Stimulated activated naive CD8-positive, alpha-beta T cell treated with anti-CD3 and anti-CD28 coated beads, Interleukin-15, Interleukin-2, amounts not matched to agents 100 ng/mL and 50 ng/mL, for 24 hours (primary cell): ENCODE data around the gene ARRB1.

Source experiments
- H3K27ac Mint-ChIP-seq: one replicate; pipeline ENCODE4 v1.8.0; 2021; ENCODE audit warnings: mild to moderate bottlenecking, mixed read lengths
- H3K27me3 Mint-ChIP-seq: one replicate; pipeline ENCODE4 v1.8.0; 2021; ENCODE audit warnings: mixed read lengths
- H3K36me3 Mint-ChIP-seq: one replicate; pipeline ENCODE4 v1.8.0; 2021; ENCODE audit warnings: low read depth, mixed read lengths
- H3K4me1 Mint-ChIP-seq: one replicate; pipeline ENCODE4 v1.8.0; 2021; ENCODE audit warnings: low read depth, mixed read lengths
- H3K4me3 Mint-ChIP-seq: one replicate; pipeline ENCODE4 v1.8.0; 2021; ENCODE audit warnings: mild to moderate bottlenecking, mixed read lengths
- H3K9me3 Mint-ChIP-seq: one replicate; pipeline ENCODE4 v1.8.0; 2021; ENCODE audit warnings: mixed read lengths

ARRB1 gene

GRCh38 chr11:75263944-75264349 lies 87.5 kb downstream of the ARRB1 start:
- no peak overlapping the region for H3K4me3 Mint-ChIP-seq
- H3K9me3 Mint-ChIP-seq, result no peaks in the 10 kb centered on the region
- H3K27me3 Mint-ChIP-seq, result no peaks in the 10 kb centered on the region
- peaks cover 42% of the 10 kb centered on the region for H3K4me1 Mint-ChIP-seq
- H3K36me3 Mint-ChIP-seq, result peaks cover 4% of the 10 kb centered on the region
- no peak overlapping the region for H3K27ac Mint-ChIP-seq

GRCh38 chr11:75262961-75263852 lies 88.3 kb downstream of the ARRB1 start:
- no peak overlapping the region for H3K27ac Mint-ChIP-seq
- peaks cover 4% of the 10 kb centered on the region for H3K36me3 Mint-ChIP-seq
- H3K4me1 Mint-ChIP-seq, result peaks cover 42% of the 10 kb centered on the region

GRCh38 chr11:75262436-75262835 lies 89.0 kb downstream of the ARRB1 start:
- H3K4me3 Mint-ChIP-seq, result no peak overlapping the region
- H3K36me3 Mint-ChIP-seq, result no peaks in the 10 kb centered on the region
- peaks cover 42% of the 10 kb centered on the region for H3K4me1 Mint-ChIP-seq
- H3K27ac Mint-ChIP-seq, result no peak overlapping the region
- H3K27me3 Mint-ChIP-seq, result no peaks in the 10 kb centered on the region
- no peaks in the 10 kb centered on the region for H3K9me3 Mint-ChIP-seq

More at GRCh38 chr11:75262961-75263852, 88.3 kb downstream of the ARRB1 start:
- Mint-ChIP-seq H3K9me3 (no peaks in the 10 kb centered on the region), H3K27me3 (no peaks in the 10 kb centered on the region), H3K4me3 (no peak overlapping the region)

- no peaks in the 10 kb centered on the region for H3K27me3 Mint-ChIP-seq
- peaks cover 42% of the 10 kb centered on the region for H3K4me1 Mint-ChIP-seq
- no peak overlapping the region for H3K27ac Mint-ChIP-seq
- no peak overlapping the region for H3K4me3 Mint-ChIP-seq
- no peaks in the 10 kb centered on the region for H3K9me3 Mint-ChIP-seq
- no peaks in the 10 kb centered on the region for H3K36me3 Mint-ChIP-seq
Observed at GRCh38 chr11:75261902-75262361, 89.5 kb downstream of the ARRB1 start.

- no peak overlapping the region for H3K4me3 Mint-ChIP-seq
Observed at GRCh38 chr11:75260396-75261170, 90.9 kb downstream of the ARRB1 start.

GRCh38 chr11:75254326-75254725 lies 97.1 kb downstream of the ARRB1 start:
- no peaks in the 10 kb centered on the region for H3K4me1 Mint-ChIP-seq
- H3K27ac Mint-ChIP-seq, result no peak overlapping the region
- H3K4me3 Mint-ChIP-seq, result no peak overlapping the region
- peaks cover 5% of the 10 kb centered on the region for H3K27me3 Mint-ChIP-seq
- no peaks in the 10 kb centered on the region for H3K36me3 Mint-ChIP-seq
- H3K9me3 Mint-ChIP-seq, result no peaks in the 10 kb centered on the region

More at GRCh38 chr11:75260396-75261170, 90.9 kb downstream of the ARRB1 start:
- Mint-ChIP-seq H3K27ac (no peak overlapping the region), H3K27me3 (no peaks in the 10 kb centered on the region), H3K36me3 (no peaks in the 10 kb centered on the region), H3K4me1 (peaks cover 42% of the 10 kb centered on the region), H3K9me3 (no peaks in the 10 kb centered on the region)

GRCh38 chr11:75249704-75250103 lies 101.8 kb downstream of the ARRB1 start:
- no peak overlapping the region for H3K27ac Mint-ChIP-seq
- peaks cover 5% of the 10 kb centered on the region for H3K27me3 Mint-ChIP-seq
- no peaks in the 10 kb centered on the region for H3K4me1 Mint-ChIP-seq
- no peak overlapping the region for H3K4me3 Mint-ChIP-seq
- H3K36me3 Mint-ChIP-seq, result no peaks in the 10 kb centered on the region
- H3K9me3 Mint-ChIP-seq, result no peaks in the 10 kb centered on the region

GRCh38 chr11:75248924-75249256 lies 102.6 kb downstream of the ARRB1 start:
- Mint-ChIP-seq H3K4me1 (no peaks in the 10 kb centered on the region), H3K9me3 (no peaks in the 10 kb centered on the region), H3K4me3 (no peak overlapping the region), H3K36me3 (no peaks in the 10 kb centered on the region), H3K27me3 (peaks cover 8% of the 10 kb centered on the region), H3K27ac (no peak overlapping the region)

- Mint-ChIP-seq H3K27me3 (peaks cover 27% of the 10 kb centered on the region), H3K4me3 (no peak overlapping the region), H3K36me3 (no peaks in the 10 kb centered on the region), H3K4me1 (peaks cover 5% of the 10 kb centered on the region), H3K9me3 (no peaks in the 10 kb centered on the region), H3K27ac (no peak overlapping the region)
Observed at GRCh38 chr11:75246671-75247350, 104.7 kb downstream of the ARRB1 start.

GRCh38 chr11:75246006-75246670 lies 105.3 kb downstream of the ARRB1 start:
- Mint-ChIP-seq H3K36me3 (no peaks in the 10 kb centered on the region), H3K27me3 (peaks cover 27% of the 10 kb centered on the region), H3K4me3 (no peak overlapping the region), H3K4me1 (peaks cover 5% of the 10 kb centered on the region), H3K9me3 (no peaks in the 10 kb centered on the region), H3K27ac (no peak overlapping the region)

GRCh38 chr11:75245356-75246005 lies 106.0 kb downstream of the ARRB1 start:
- Mint-ChIP-seq H3K4me1 (peaks cover 5% of the 10 kb centered on the region), H3K4me3 (no peak overlapping the region), H3K27ac (no peak overlapping the region)

GRCh38 chr11:75244052-75244814 lies 107.2 kb downstream of the ARRB1 start:
- Mint-ChIP-seq H3K9me3 (no peaks in the 10 kb centered on the region), H3K4me3 (no peak overlapping the region), H3K4me1 (peaks cover 13% of the 10 kb centered on the region), H3K27ac (no peak overlapping the region), H3K27me3 (peaks cover 29% of the 10 kb centered on the region), H3K36me3 (no peaks in the 10 kb centered on the region)

More at GRCh38 chr11:75245356-75246005, 106.0 kb downstream of the ARRB1 start:
- H3K36me3 Mint-ChIP-seq, result no peaks in the 10 kb centered on the region
- no peaks in the 10 kb centered on the region for H3K9me3 Mint-ChIP-seq
- peaks cover 27% of the 10 kb centered on the region for H3K27me3 Mint-ChIP-seq

GRCh38 chr11:75242722-75243600 lies 108.5 kb downstream of the ARRB1 start:
- H3K27ac Mint-ChIP-seq, result no peak overlapping the region
- H3K27me3 Mint-ChIP-seq, result peaks cover 36% of the 10 kb centered on the region
- H3K9me3 Mint-ChIP-seq, result no peaks in the 10 kb centered on the region

More at GRCh38 chr11:75242722-75243600, 108.5 kb downstream of the ARRB1 start:
- Mint-ChIP-seq H3K4me1 (peaks cover 13% of the 10 kb centered on the region), H3K4me3 (peak overlapping the region; percentile 73), H3K36me3 (no peaks in the 10 kb centered on the region)
